ENCODE measurements around the gene C6orf52. TPM values are rescaled to one million over a fixed set of nuclear protein-coding genes. Genes with fewer than 3 reads are reported as not detected.
A peak's percentile ranks its signal among the peaks of the same experiment; 100 is the strongest.

Gene C6orf52
- total and polyA plus RNA-seq, 9 of the 15 experiments (the other 6 are each of a cell fraction or from before 2014, with no cell fraction given): 6.7 to 37.0 (median 11.1) TPM

DNA sequence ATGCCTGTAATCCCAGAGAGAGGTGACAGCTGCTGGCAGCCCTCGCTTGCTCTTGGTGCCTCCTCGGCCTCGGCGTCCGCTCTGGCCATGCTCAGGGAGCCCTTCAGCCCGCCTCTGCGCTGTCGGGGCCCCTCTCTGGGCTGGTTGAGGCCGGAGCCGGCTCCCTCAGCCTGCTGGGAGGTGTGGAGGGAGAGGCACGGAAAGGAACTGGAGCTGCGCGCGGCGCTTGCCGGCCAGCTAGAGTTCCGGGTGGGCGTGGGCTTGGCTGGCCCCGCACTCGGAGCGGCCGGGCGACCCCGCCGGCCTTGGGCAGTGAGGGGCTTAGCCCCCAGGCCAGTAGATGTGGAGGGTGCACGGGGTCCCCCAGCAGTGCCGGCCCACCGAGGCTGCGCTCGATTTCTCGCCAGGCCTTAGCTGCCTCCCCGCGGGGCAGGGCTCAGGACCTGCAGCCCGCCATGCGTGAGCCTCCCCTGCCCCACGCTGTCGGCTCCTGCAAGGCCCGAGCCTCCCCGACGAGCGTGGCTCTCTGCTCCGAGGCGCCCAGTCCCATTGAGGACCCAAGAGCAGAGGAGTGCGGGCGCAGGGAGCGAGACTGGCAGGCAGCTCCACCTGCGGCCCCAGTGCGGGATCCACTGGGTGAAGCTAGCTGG, 34.6 kb downstream of the C6orf52 start (continued):
- TF ChIP-seq, protein P1, sequence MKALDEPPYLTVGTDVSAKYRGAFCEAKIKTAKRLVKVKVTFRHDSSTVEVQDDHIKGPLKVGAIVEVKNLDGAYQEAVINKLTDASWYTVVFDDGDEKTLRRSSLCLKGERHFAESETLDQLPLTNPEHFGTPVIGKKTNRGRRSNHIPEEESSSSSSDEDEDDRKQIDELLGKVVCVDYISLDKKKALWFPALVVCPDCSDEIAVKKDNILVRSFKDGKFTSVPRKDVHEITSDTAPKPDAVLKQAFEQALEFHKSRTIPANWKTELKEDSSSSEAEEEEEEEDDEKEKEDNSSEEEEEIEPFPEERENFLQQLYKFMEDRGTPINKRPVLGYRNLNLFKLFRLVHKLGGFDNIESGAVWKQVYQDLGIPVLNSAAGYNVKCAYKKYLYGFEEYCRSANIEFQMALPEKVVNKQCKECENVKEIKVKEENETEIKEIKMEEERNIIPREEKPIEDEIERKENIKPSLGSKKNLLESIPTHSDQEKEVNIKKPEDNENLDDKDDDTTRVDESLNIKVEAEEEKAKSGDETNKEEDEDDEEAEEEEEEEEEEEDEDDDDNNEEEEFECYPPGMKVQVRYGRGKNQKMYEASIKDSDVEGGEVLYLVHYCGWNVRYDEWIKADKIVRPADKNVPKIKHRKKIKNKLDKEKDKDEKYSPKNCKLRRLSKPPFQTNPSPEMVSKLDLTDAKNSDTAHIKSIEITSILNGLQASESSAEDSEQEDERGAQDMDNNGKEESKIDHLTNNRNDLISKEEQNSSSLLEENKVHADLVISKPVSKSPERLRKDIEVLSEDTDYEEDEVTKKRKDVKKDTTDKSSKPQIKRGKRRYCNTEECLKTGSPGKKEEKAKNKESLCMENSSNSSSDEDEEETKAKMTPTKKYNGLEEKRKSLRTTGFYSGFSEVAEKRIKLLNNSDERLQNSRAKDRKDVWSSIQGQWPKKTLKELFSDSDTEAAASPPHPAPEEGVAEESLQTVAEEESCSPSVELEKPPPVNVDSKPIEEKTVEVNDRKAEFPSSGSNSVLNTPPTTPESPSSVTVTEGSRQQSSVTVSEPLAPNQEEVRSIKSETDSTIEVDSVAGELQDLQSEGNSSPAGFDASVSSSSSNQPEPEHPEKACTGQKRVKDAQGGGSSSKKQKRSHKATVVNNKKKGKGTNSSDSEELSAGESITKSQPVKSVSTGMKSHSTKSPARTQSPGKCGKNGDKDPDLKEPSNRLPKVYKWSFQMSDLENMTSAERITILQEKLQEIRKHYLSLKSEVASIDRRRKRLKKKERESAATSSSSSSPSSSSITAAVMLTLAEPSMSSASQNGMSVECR (CRISPR knock-in tag; IDR thresholded peaks at IDR 0.05): peak; percentile 42; the same call in 1 of the 2 replicates
- no peak for TF ChIP-seq TEAD1 (CRISPR knock-in tag; IDR thresholded peaks at IDR 0.05)
- TF ChIP-seq, protein P2, sequence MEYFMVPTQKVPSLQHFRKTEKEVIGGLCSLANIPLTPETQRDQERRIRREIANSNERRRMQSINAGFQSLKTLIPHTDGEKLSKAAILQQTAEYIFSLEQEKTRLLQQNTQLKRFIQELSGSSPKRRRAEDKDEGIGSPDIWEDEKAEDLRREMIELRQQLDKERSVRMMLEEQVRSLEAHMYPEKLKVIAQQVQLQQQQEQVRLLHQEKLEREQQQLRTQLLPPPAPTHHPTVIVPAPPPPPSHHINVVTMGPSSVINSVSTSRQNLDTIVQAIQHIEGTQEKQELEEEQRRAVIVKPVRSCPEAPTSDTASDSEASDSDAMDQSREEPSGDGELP (CRISPR knock-in tag; IDR thresholded peaks at IDR 0.05; ENCODE audit: borderline replicate concordance): peak; percentile 48; the same call in 1 of the 2 replicates
- TF ChIP-seq TCF7L2 (IDR thresholded peaks at IDR 0.05; ENCODE audit: low read depth, low read length): no peak
- TF ChIP-seq ZBTB17 (CRISPR knock-in tag; IDR thresholded peaks at IDR 0.05): no peak
- no peak for TF ChIP-seq ZNF263 (CRISPR knock-in tag; IDR thresholded peaks at IDR 0.05; ENCODE audit: borderline replicate concordance)
- TF ChIP-seq POLR3A (IDR thresholded peaks at IDR 0.05; ENCODE audit: borderline replicate concordance, extremely low read depth, insufficient read depth, insufficient read length): no peak
- TF ChIP-seq, protein P3, sequence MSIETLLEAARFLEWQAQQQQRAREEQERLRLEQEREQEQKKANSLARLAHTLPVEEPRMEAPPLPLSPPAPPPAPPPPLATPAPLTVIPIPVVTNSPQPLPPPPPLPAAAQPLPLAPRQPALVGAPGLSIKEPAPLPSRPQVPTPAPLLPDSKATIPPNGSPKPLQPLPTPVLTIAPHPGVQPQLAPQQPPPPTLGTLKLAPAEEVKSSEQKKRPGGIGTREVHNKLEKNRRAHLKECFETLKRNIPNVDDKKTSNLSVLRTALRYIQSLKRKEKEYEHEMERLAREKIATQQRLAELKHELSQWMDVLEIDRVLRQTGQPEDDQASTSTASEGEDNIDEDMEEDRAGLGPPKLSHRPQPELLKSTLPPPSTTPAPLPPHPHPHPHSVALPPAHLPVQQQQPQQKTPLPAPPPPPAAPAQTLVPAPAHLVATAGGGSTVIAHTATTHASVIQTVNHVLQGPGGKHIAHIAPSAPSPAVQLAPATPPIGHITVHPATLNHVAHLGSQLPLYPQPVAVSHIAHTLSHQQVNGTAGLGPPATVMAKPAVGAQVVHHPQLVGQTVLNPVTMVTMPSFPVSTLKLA (conservative IDR thresholded peaks at IDR 0.05): no peak
- no peak for TF ChIP-seq HEY1 (CRISPR knock-in tag; IDR thresholded peaks at IDR 0.05; ENCODE audit: borderline replicate concordance)
- TF ChIP-seq, protein P4, sequence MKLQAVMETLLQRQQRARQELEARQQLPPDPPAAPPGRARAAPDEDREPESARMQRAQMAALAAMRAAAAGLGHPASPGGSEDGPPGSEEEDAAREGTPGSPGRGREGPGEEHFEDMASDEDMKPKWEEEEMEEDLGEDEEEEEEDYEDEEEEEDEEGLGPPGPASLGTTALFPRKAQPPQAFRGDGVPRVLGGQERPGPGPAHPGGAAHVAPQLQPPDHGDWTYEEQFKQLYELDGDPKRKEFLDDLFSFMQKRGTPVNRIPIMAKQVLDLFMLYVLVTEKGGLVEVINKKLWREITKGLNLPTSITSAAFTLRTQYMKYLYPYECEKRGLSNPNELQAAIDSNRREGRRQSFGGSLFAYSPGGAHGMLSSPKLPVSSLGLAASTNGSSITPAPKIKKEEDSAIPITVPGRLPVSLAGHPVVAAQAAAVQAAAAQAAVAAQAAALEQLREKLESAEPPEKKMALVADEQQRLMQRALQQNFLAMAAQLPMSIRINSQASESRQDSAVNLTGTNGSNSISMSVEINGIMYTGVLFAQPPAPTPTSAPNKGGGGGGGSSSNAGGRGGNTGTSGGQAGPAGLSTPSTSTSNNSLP (IDR thresholded peaks at IDR 0.05; ENCODE audit: borderline replicate concordance, low read depth, low read length): no peak
- TF ChIP-seq POLR2A (conservative IDR thresholded peaks at IDR 0.05): no peak
- TF ChIP-seq, protein P5, sequence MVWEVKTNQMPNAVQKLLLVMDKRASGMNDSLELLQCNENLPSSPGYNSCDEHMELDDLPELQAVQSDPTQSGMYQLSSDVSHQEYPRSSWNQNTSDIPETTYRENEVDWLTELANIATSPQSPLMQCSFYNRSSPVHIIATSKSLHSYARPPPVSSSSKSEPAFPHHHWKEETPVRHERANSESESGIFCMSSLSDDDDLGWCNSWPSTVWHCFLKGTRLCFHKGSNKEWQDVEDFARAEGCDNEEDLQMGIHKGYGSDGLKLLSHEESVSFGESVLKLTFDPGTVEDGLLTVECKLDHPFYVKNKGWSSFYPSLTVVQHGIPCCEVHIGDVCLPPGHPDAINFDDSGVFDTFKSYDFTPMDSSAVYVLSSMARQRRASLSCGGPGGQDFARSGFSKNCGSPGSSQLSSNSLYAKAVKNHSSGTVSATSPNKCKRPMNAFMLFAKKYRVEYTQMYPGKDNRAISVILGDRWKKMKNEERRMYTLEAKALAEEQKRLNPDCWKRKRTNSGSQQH (CRISPR knock-in tag; IDR thresholded peaks at IDR 0.05): no peak
- TF ChIP-seq, protein P6, sequence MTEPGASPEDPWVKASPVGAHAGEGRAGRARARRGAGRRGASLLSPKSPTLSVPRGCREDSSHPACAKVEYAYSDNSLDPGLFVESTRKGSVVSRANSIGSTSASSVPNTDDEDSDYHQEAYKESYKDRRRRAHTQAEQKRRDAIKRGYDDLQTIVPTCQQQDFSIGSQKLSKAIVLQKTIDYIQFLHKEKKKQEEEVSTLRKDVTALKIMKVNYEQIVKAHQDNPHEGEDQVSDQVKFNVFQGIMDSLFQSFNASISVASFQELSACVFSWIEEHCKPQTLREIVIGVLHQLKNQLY (CRISPR knock-in tag; conservative IDR thresholded peaks at IDR 0.05): no peak
- no peak for TF ChIP-seq HDAC1 (IDR thresholded peaks at IDR 0.05)
